ENCODE results near the gene ARHGEF17.

The ARHGEF17 gene

GRCh38 chr11:73288192-73288872 lies 19.7 kb upstream of the ARHGEF17 start:
- Histone ChIP-seq H3K36me3 (ENCODE audit: low read depth) (no peaks in the 10 kb centered on the region), H3K27ac (ENCODE audit: poor library complexity, severe bottlenecking) (peak overlapping the region; percentile 55), H3K27me3 (ENCODE audit: insufficient read depth, poor library complexity, severe bottlenecking) (no peaks in the 10 kb centered on the region), H3K9me3 (ENCODE audit: severe bottlenecking) (no peaks in the 10 kb centered on the region), H3K4me3 (ENCODE audit: severe bottlenecking) (no peak overlapping the region), H3K4me1 (ENCODE audit: insufficient read depth, poor library complexity, severe bottlenecking) (peaks cover 7% of the 10 kb centered on the region)
- TF ChIP-seq, protein P1, sequence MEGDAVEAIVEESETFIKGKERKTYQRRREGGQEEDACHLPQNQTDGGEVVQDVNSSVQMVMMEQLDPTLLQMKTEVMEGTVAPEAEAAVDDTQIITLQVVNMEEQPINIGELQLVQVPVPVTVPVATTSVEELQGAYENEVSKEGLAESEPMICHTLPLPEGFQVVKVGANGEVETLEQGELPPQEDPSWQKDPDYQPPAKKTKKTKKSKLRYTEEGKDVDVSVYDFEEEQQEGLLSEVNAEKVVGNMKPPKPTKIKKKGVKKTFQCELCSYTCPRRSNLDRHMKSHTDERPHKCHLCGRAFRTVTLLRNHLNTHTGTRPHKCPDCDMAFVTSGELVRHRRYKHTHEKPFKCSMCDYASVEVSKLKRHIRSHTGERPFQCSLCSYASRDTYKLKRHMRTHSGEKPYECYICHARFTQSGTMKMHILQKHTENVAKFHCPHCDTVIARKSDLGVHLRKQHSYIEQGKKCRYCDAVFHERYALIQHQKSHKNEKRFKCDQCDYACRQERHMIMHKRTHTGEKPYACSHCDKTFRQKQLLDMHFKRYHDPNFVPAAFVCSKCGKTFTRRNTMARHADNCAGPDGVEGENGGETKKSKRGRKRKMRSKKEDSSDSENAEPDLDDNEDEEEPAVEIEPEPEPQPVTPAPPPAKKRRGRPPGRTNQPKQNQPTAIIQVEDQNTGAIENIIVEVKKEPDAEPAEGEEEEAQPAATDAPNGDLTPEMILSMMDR (IDR thresholded peaks at IDR 0.05; ENCODE audit: poor library complexity, severe bottlenecking): no peak
- ATAC-seq (ENCODE audit: low read depth): no peak
- no peak for DNase-seq (ENCODE audit: low spot score)

DNA sequence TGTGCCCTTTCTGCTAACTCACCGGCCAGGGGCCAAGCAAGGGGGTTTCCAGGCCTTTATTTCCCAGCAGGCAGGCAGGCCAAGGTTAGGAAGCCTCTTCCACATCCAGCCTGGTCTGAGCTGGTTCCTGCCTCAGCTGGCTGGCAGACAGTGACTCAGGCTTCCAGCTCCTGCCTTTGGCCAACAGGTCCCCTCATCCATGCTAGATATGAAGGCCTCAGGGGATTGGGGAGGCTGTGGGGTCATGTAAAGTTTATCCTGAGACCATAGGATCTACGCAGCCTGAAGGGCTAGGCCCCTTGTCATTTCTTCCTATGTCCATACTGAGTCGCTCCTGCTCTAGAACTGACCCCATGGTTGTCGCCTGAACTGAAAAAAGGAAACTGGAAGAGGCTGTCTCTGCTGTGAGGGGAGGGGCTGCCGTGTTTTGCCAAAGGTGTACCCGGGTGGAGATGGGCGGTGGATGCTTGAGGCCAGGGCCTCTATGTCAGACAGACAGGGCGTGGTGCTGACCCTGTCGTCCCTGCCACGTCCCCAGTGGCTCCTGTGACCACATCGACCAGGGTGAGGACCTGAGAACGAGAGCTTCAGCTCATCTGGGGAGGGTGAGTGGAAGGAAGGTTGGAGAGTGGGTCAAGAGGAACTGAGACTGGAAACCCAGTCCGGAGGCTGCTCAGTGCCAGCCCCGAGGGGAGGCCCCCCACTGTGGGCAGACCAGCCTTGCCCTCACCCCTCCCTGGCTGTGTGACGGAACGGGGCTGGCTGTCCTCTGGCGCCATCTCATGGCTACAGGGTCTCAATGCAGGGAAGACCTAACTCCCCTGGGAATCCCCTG lies 19.0 kb upstream of the ARHGEF17 start:
- H3K9me3 ChIP-seq (ENCODE audit: severe bottlenecking): no peaks in the 10 kb centered on the region
- ATAC-seq (ENCODE audit: low read depth) (peak; percentile 72), DNase-seq (ENCODE audit: low spot score) (no peak)
- peak overlapping the region; percentile 55 for H3K27ac ChIP-seq (ENCODE audit: poor library complexity, severe bottlenecking)
- H3K36me3 ChIP-seq (ENCODE audit: low read depth): no peaks in the 10 kb centered on the region
- H3K27me3 ChIP-seq (ENCODE audit: insufficient read depth, poor library complexity, severe bottlenecking): no peaks in the 10 kb centered on the region
- peaks cover 7% of the 10 kb centered on the region for H3K4me1 ChIP-seq (ENCODE audit: insufficient read depth, poor library complexity, severe bottlenecking)
- H3K4me3 ChIP-seq (ENCODE audit: severe bottlenecking): no peak overlapping the region
- TF ChIP-seq, protein P1 (IDR thresholded peaks at IDR 0.05; ENCODE audit: poor library complexity, severe bottlenecking): peak; percentile 94

DNA sequence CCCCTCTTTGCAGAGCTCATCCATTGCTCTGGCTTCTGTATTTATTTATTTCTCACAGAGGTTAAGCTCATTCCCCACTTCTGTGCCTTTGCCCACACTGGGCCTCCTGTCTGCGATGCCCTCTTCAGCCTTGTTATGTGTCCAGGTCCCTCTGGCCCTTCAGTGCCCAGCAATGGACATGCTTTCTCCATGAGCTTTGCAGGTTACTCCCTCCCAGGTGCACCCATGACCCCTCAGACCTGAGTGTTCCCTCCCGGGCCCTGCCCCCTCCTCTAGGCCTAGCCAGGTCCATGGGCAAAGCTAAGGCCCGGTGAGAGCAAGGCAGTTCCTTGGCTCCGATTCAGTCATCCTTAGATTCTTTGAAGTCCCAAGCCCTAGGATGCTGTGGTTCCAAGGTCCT lies 17.5 kb upstream of the ARHGEF17 start:
- ATAC-seq (ENCODE audit: low read depth): no peak
- Histone ChIP-seq H3K36me3 (ENCODE audit: low read depth) (no peaks in the 10 kb centered on the region), H3K4me1 (ENCODE audit: insufficient read depth, poor library complexity, severe bottlenecking) (peaks cover 7% of the 10 kb centered on the region), H3K27ac (ENCODE audit: poor library complexity, severe bottlenecking) (no peak overlapping the region), H3K9me3 (ENCODE audit: severe bottlenecking) (no peaks in the 10 kb centered on the region), H3K4me3 (ENCODE audit: severe bottlenecking) (no peak overlapping the region), H3K27me3 (ENCODE audit: insufficient read depth, poor library complexity, severe bottlenecking) (no peaks in the 10 kb centered on the region)
- DNase-seq (ENCODE audit: low spot score): no peak
- TF ChIP-seq, protein P1 (IDR thresholded peaks at IDR 0.05; ENCODE audit: poor library complexity, severe bottlenecking): no peak

DNA sequence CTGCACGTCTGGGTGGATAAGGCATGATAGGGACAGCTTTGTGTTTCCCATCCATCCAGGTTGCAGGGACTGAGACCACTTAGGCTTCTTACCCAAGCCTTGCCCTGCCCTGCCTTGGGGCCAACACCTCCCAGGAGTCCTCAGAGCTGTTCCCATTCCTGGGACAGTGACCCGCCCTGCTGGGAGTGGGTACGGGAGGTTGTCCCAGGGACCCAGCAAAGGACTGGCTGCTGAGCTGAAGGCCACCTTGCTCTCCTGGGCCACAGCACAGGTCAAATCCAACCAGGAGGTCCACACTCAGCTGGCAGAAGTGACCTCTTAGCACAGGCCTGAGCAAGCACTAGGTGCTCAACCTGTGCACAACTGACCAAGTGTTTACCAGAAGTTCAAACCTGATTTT lies 16.9 kb upstream of the ARHGEF17 start:
- DNase-seq (ENCODE audit: low spot score) (no peak), ATAC-seq (ENCODE audit: low read depth) (no peak)
- H3K9me3 ChIP-seq (ENCODE audit: severe bottlenecking): no peaks in the 10 kb centered on the region
- no peaks in the 10 kb centered on the region for H3K27me3 ChIP-seq (ENCODE audit: insufficient read depth, poor library complexity, severe bottlenecking)
- H3K27ac ChIP-seq (ENCODE audit: poor library complexity, severe bottlenecking): no peak overlapping the region
- TF ChIP-seq, protein P1 (IDR thresholded peaks at IDR 0.05; ENCODE audit: poor library complexity, severe bottlenecking): no peak
- peaks cover 7% of the 10 kb centered on the region for H3K4me1 ChIP-seq (ENCODE audit: insufficient read depth, poor library complexity, severe bottlenecking)
- no peaks in the 10 kb centered on the region for H3K36me3 ChIP-seq (ENCODE audit: low read depth)
- H3K4me3 ChIP-seq (ENCODE audit: severe bottlenecking): no peak overlapping the region
